OCI-LY7 (cell line): ENCODE data around the gene ANKRD18B. TPM values are rescaled to one million over a fixed set of nuclear protein-coding genes. Genes with fewer than 3 reads are reported as not detected.
"Not testable (repeated sequence)": the region's sequence is repeated elsewhere in the genome, so short reads cannot be mapped to it uniquely, and the experiment has no call there.

Source experiments
- BruUV-seq: library from RNA; stranded (reverse); fragments of 400-500 nt; replicated peaks from 2 replicates; lab custom pipeline; 2021; lab: Mats Ljungman, UMichigan
- CTCF ChIA-PET: fragments of 300-600 bp; sonication (Branson Sonifier 250); formaldehyde crosslinking; loops from one replicate; lab custom pipeline; 2022; ENCODE audit warnings: antibody characterized with exemption; ENCODE audit not compliant: unreplicated experiment; lab: Charles Lee
- POLR2A ChIA-PET: fragments of 300-600 bp; sonication (Branson Sonifier 250); formaldehyde crosslinking; loops from one replicate; lab custom pipeline; 2022; ENCODE audit warnings: antibody characterized with exemption; lab: Charles Lee
- DNase-seq: peaks from one replicate; pipeline ENCODE4 v3.0.0-alpha.2; 2015; ENCODE audit warnings: low spot score
- H2AFZ ChIP-seq: fragments of 200-600 bp; sonication (generic), shearing (Covaris generic); 2 replicates; pipeline ENCODE4 v1.6.1; 2014; ENCODE audit warnings: mild to moderate bottlenecking, antibody characterized with exemption, low read length, moderate library complexity
- H3K27ac ChIP-seq: fragments of 200-600 bp; sonication (generic); 2 replicates; pipeline ENCODE4 v1.5.1; 2014; ENCODE audit warnings: mixed run types, low read depth, mild to moderate bottlenecking, moderate library complexity, low read length, inconsistent platforms; ENCODE audit not compliant: poor library complexity, severe bottlenecking
- H3K36me3 ChIP-seq: fragments of 200-600 bp; sonication (generic); 2 replicates; pipeline ENCODE4 v1.6.1; 2014; ENCODE audit warnings: mild to moderate bottlenecking, antibody characterized with exemption, low read length, moderate library complexity, mixed read lengths; ENCODE audit not compliant: insufficient read depth
- H3K4me1 ChIP-seq: fragments of 200-600 bp; sonication (generic); 2 replicates; pipeline ENCODE4 v1.5.1; 2014; ENCODE audit warnings: mild to moderate bottlenecking, low read length; ENCODE audit not compliant: insufficient read depth, poor library complexity, severe bottlenecking
- H3K4me2 ChIP-seq: fragments of 200-600 bp; sonication (generic); 2 replicates; pipeline ENCODE4 v1.6.1; 2014; ENCODE audit warnings: mild to moderate bottlenecking, low read length
- H3K4me3 ChIP-seq: fragments of 200-600 bp; sonication (generic); 2 replicates; pipeline ENCODE4 v1.5.1; 2014; ENCODE audit warnings: mild to moderate bottlenecking, low read depth, low read length; ENCODE audit not compliant: poor library complexity, severe bottlenecking
- H3K79me2 ChIP-seq: fragments of 200-600 bp; sonication (generic); 2 replicates; pipeline ENCODE4 v1.6.1; 2016; ENCODE audit warnings: low read depth, mild to moderate bottlenecking, low read length, moderate library complexity, mixed read lengths; ENCODE audit not compliant: insufficient read depth
- H3K9me2 ChIP-seq: fragments of 200-600 bp; sonication (generic); 2 replicates; pipeline ENCODE4 v1.6.1; 2016; ENCODE audit warnings: mild to moderate bottlenecking, low read length, mixed read lengths; ENCODE audit not compliant: insufficient read depth
- H3K9me3 ChIP-seq: fragments of 200-600 bp; sonication (generic); 2 replicates; pipeline ENCODE4 v1.6.1; 2014; ENCODE audit warnings: mild to moderate bottlenecking, mixed run types, low read length, mixed read lengths
- H4K20me1 ChIP-seq: fragments of 200-600 bp; sonication (generic); 2 replicates; pipeline ENCODE4 v1.6.1; 2014; ENCODE audit warnings: mild to moderate bottlenecking, antibody characterized with exemption, low read length, moderate library complexity, mixed read lengths; ENCODE audit not compliant: insufficient read depth
- intact Hi-C: fragments of 100-400 bp; cut with micrococcal nuclease; formaldehyde crosslinking; loops from one replicate; pipeline ENCODE4 v1.10.0; 2022; ENCODE audit not compliant: unreplicated experiment
- total RNA-seq, 2 experiments: library from RNA; depleted of rRNA in 1 of 2; stranded (reverse); fragments of >200 nt in 1 of 2; shearing (Covaris generic) in 1 of 2; gene quantifications; 2 replicates each; pipeline ENCODE4 v1.2.3, GENCODE V29; 2014 to 2022

ANKRD18B gene
- total RNA-seq, 2 experiments from 2014 or later = not detected

DNA sequence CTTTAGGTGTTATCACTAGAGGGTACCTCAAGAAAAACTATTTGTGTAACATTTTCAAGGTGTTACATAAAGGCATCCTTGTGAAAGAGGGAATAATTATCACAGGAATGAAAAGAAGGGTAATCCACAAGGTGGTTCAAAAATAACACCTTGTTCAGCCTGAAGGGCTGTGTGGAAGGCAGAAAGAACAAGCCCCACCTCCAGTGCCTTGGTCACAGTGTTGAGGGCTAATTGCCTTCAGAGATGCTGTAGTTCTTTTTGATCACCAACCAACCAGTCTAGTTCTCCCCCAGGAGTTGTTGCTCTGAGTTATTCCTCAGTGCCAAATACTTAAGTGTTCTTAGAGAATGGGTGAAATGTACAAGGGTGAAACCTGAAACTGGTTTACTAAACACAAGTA lies 43.7 kb downstream of the ANKRD18B start:
- H4K20me1 ChIP-seq, H2AFZ ChIP-seq, BruUV-seq, H3K36me3 ChIP-seq, CTCF ChIA-PET, H3K9me2 ChIP-seq, H3K4me3 ChIP-seq, H3K9me3 ChIP-seq, H3K4me2 ChIP-seq, H3K27ac ChIP-seq, intact Hi-C loops, H3K4me1 ChIP-seq, H3K79me2 ChIP-seq, DNase-seq: not testable (repeated sequence)
- POLR2A ChIA-PET = interaction anchor here (0.6 kb wide), 1 partner anchor 508 kb away, joined by 3 read pairs; no protein-coding TSS in a partner anchor

GRCh38 chr9:33577786-33578185 lies 53.7 kb downstream of the ANKRD18B start:
- DNase-seq, H3K4me3 ChIP-seq, H3K27ac ChIP-seq, H2AFZ ChIP-seq, intact Hi-C loops, H3K4me1 ChIP-seq, BruUV-seq, H3K79me2 ChIP-seq, H3K9me2 ChIP-seq, CTCF ChIA-PET, H4K20me1 ChIP-seq, POLR2A ChIA-PET, H3K4me2 ChIP-seq, H3K9me3 ChIP-seq, H3K36me3 ChIP-seq: not testable (repeated sequence)

DNA sequence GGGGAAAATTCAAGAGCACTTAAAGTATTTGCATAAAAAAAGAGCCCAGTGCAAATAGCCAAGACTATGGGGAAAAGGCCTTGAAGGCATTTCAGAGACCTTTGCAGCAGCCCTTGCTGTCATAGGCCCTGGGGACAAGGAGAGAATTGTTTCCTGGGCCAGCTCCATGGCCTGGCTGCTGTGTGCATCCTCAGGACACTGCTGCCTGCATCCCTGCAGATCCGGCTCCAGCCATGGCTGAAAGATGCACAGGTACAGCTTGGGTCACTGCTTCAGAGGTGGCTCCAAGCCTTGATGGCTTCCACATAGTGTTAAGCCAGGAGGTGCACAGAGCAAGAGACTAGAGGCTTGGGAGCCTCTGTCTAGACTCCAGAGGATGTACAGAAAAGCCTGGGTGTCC lies 55.9 kb downstream of the ANKRD18B start:
- DNase-seq, BruUV-seq, H3K9me3 ChIP-seq, H3K4me2 ChIP-seq, intact Hi-C loops, H2AFZ ChIP-seq, CTCF ChIA-PET, H4K20me1 ChIP-seq, H3K4me3 ChIP-seq, POLR2A ChIA-PET, H3K27ac ChIP-seq, H3K4me1 ChIP-seq, H3K36me3 ChIP-seq, H3K79me2 ChIP-seq, H3K9me2 ChIP-seq: not testable (repeated sequence)

- H4K20me1 ChIP-seq, DNase-seq, H3K36me3 ChIP-seq, BruUV-seq, CTCF ChIA-PET, H3K4me3 ChIP-seq, H3K4me1 ChIP-seq, intact Hi-C loops, H2AFZ ChIP-seq, H3K4me2 ChIP-seq, H3K27ac ChIP-seq, H3K79me2 ChIP-seq, H3K9me3 ChIP-seq, H3K9me2 ChIP-seq, POLR2A ChIA-PET: not testable (repeated sequence)
These were observed 58.6 kb downstream of the ANKRD18B start for GRCh38 chr9:33582686-33583085.

DNA sequence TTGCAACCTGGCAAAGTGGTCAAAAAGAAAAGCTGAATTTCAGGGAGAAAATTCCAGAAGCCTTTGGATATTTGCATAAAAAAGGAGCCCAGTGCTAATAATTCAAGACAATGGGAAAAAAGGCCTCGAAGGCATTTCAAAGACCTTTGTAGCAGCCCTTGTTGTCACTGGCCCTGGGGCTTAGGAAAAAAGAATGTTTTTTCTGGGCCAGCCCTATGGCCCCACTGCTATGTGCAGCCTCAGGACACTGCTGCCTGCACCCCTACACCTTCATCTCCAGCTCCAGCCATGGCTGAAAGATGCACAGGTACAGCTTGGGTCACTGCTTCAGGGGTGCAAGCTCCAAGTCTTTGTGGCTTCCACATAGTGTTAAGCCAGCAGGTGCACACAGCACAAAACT lies 62.1 kb downstream of the ANKRD18B start:
- H3K9me2 ChIP-seq, intact Hi-C loops, H3K9me3 ChIP-seq, BruUV-seq, H3K4me2 ChIP-seq, DNase-seq, H3K4me3 ChIP-seq, H4K20me1 ChIP-seq, CTCF ChIA-PET, H2AFZ ChIP-seq, H3K4me1 ChIP-seq, H3K79me2 ChIP-seq, H3K36me3 ChIP-seq, POLR2A ChIA-PET, H3K27ac ChIP-seq: not testable (repeated sequence)

GRCh38 chr9:33587799-33588198 lies 63.7 kb downstream of the ANKRD18B start:
- H2AFZ ChIP-seq, DNase-seq, H3K4me2 ChIP-seq, BruUV-seq, H3K36me3 ChIP-seq, intact Hi-C loops, H3K4me3 ChIP-seq, CTCF ChIA-PET, H4K20me1 ChIP-seq, POLR2A ChIA-PET, H3K79me2 ChIP-seq, H3K9me3 ChIP-seq, H3K9me2 ChIP-seq, H3K4me1 ChIP-seq, H3K27ac ChIP-seq: not testable (repeated sequence)

DNA sequence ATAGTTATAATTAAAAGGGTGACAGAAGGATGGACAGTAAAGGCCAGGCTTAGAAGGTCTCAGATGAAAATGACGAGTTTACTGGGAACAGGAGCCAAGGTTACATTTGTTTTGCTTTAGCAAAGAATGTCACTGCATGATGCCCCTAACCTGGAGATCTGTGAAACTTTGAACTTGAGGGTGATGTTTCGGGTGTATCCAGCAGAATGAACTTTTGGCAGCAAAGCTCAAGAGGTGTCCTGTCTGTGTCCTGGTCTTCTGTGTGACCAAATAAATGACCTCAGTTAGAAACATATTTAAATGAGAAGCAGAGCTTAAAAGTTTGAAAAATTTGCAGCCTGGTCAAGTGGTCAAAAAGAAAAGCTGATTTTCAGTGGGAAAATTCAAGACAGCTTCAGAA lies 64.8 kb downstream of the ANKRD18B start:
- intact Hi-C loops, H3K4me3 ChIP-seq, H3K9me2 ChIP-seq, POLR2A ChIA-PET, H3K4me1 ChIP-seq, H3K9me3 ChIP-seq, H3K27ac ChIP-seq, H4K20me1 ChIP-seq, H3K4me2 ChIP-seq, DNase-seq, CTCF ChIA-PET, H3K36me3 ChIP-seq, H3K79me2 ChIP-seq, H2AFZ ChIP-seq, BruUV-seq: not testable (repeated sequence)
